ENCODE measurements around the gene DNMT1. TPM values are rescaled to one million over a fixed set of nuclear protein-coding genes. Genes with fewer than 3 reads are reported as not detected.
A peak's percentile ranks its signal among the peaks of the same experiment; 100 is the strongest.

DNMT1 gene
- total and polyA plus RNA-seq, 2 experiments from 2014 or later: 78.2 to 106 TPM

GRCh38 chr19:10235003-10235402 lies 40.2 kb upstream of the DNMT1 start:
- TF ChIP-seq, protein P1, sequence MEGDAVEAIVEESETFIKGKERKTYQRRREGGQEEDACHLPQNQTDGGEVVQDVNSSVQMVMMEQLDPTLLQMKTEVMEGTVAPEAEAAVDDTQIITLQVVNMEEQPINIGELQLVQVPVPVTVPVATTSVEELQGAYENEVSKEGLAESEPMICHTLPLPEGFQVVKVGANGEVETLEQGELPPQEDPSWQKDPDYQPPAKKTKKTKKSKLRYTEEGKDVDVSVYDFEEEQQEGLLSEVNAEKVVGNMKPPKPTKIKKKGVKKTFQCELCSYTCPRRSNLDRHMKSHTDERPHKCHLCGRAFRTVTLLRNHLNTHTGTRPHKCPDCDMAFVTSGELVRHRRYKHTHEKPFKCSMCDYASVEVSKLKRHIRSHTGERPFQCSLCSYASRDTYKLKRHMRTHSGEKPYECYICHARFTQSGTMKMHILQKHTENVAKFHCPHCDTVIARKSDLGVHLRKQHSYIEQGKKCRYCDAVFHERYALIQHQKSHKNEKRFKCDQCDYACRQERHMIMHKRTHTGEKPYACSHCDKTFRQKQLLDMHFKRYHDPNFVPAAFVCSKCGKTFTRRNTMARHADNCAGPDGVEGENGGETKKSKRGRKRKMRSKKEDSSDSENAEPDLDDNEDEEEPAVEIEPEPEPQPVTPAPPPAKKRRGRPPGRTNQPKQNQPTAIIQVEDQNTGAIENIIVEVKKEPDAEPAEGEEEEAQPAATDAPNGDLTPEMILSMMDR (IDR thresholded peaks at IDR 0.05; ENCODE audit: low read depth, low read length): no peak
- Histone ChIP-seq H3K36me3 (no peaks in the 10 kb centered on the region), H3K4me1 (ENCODE audit: low read depth) (no peaks in the 10 kb centered on the region), H3K27ac (no peak overlapping the region), H3K9me3 (ENCODE audit: low read depth) (no peaks in the 10 kb centered on the region), H3K27me3 (no peaks in the 10 kb centered on the region), H3K4me3 (no peak overlapping the region)
- no peak for DNase-seq (ENCODE audit: low read depth in 1 of 2, low spot score in 1 of 2)

- Histone ChIP-seq H3K27me3 (no peaks in the 10 kb centered on the region), H3K4me1 (ENCODE audit: low read depth) (no peaks in the 10 kb centered on the region), H3K27ac (no peak overlapping the region), H3K36me3 (no peaks in the 10 kb centered on the region), H3K4me3 (no peak overlapping the region), H3K9me3 (ENCODE audit: low read depth) (no peaks in the 10 kb centered on the region)
- no peak for DNase-seq (ENCODE audit: low read depth in 1 of 2, low spot score in 1 of 2)
- TF ChIP-seq, protein P1 (IDR thresholded peaks at IDR 0.05; ENCODE audit: low read depth, low read length): no peak
Measured at GRCh38 chr19:10233946-10234345, 39.2 kb upstream of the DNMT1 start.

GRCh38 chr19:10231612-10232228 lies 37.0 kb upstream of the DNMT1 start:
- Histone ChIP-seq H3K9me3 (ENCODE audit: low read depth) (no peaks in the 10 kb centered on the region), H3K4me1 (ENCODE audit: low read depth) (no peaks in the 10 kb centered on the region), H3K27me3 (no peaks in the 10 kb centered on the region), H3K4me3 (peak overlapping the region; percentile 55), H3K36me3 (no peaks in the 10 kb centered on the region), H3K27ac (no peak overlapping the region)
- DNase-seq (ENCODE audit: low read depth in 1 of 2, low spot score in 1 of 2): no peak
- TF ChIP-seq, protein P1 (IDR thresholded peaks at IDR 0.05; ENCODE audit: low read depth, low read length): no peak

- Histone ChIP-seq H3K36me3 (no peaks in the 10 kb centered on the region), H3K4me1 (ENCODE audit: low read depth) (no peaks in the 10 kb centered on the region), H3K4me3 (peak within 1 kb of the TSS; percentile 55), H3K27me3 (no peaks in the 10 kb centered on the region), H3K27ac (peak within 1 kb of the TSS; percentile 52), H3K9me3 (ENCODE audit: low read depth) (no peaks in the 10 kb centered on the region)
- DNase-seq (ENCODE audit: low read depth in 1 of 2, low spot score in 1 of 2): peak; percentile 80 to 90
- TF ChIP-seq, protein P1 (IDR thresholded peaks at IDR 0.05; ENCODE audit: low read depth, low read length): no peak
Measured at GRCh38 chr19:10230861-10231611, 36.3 kb upstream of the DNMT1 start, which contains the start of gene S1PR2. S1PR2 (minus strand) TSS chr19:10231331; CDS start chr19:10224905, 6,426 bp downstream.

DNA sequence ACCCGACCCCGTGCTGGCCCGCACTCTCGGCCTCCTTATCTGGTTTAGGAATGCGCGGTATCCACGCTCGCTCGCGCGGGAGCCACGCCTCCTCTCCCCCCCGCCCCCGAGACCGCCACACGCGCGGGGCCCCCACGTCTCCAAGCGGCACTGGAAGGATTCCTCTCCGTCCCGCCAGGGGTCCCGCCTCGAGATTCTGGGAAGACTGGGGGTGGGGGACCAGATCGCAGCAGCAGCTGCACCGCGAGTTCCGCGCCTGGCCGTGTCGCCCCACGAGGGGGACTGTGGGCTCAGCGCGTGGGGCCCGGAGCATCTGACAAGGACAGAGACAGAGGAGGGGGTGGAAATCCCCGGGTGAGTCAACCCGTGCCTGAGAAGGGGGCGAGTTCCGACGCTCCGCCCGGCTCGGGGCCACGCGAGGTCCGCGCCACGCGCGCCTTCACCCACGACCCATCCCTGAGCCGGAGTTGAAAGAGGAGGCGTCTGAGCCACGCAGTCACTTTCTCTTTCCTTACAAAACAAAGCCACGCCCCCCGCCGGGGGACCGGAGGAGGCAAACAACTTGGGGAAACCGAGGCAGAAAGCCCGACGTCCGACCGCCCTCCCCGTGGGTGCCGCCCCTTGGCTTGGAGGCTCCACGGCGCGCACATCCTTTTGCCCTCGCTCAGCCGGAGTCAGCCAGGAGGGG lies 35.6 kb upstream of the DNMT1 start:
- Histone ChIP-seq H3K36me3 (no peaks in the 10 kb centered on the region), H3K9me3 (ENCODE audit: low read depth) (no peaks in the 10 kb centered on the region), H3K4me3 (peak overlapping the region; percentile 55), H3K27ac (no peak overlapping the region), H3K4me1 (ENCODE audit: low read depth) (no peaks in the 10 kb centered on the region), H3K27me3 (no peaks in the 10 kb centered on the region)
- TF ChIP-seq, protein P1 (IDR thresholded peaks at IDR 0.05; ENCODE audit: low read depth, low read length): no peak
- DNase-seq (ENCODE audit: low read depth in 1 of 2, low spot score in 1 of 2): peak; percentile 75 to 76

All from cardiac muscle cell (in vitro differentiated cells and primary cell).